ENCODE results near the gene NCAM1.

The NCAM1 gene

GRCh38 chr11:112971195-112971594, 10.0 kb downstream of the NCAM1 start:
- DNase-seq = no peak

DNA sequence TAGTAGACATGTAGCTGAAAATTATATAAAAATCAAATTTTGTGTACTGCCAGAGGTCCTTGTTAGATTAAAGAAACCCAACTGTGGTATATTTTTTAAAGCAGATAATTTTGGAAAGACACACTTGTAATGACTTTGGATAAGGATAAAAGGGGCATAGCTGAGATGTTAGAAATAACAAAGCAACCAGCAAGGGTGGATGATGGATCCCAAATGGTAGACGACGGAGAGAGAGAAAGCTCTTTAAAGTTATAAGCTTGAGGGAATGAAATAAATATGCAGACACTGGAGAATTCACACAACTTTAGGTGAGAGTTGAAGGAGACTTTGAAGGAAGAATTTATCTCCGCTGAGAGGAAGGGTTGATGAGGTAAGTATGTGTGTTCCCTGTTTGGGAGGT, 10.6 kb downstream of the NCAM1 start:
- DNase-seq = no peak

- DNase-seq = no peak
These were observed 11.4 kb downstream of the NCAM1 start for GRCh38 chr11:112972399-112973145.

GRCh38 chr11:112975051-112975450, 13.8 kb downstream of the NCAM1 start:
- no peak for DNase-seq

- DNase-seq = no peak
These were observed 14.3 kb downstream of the NCAM1 start for GRCh38 chr11:112975493-112975892.

GRCh38 chr11:112977755-112978154, 16.5 kb downstream of the NCAM1 start:
- no peak for DNase-seq

DNA sequence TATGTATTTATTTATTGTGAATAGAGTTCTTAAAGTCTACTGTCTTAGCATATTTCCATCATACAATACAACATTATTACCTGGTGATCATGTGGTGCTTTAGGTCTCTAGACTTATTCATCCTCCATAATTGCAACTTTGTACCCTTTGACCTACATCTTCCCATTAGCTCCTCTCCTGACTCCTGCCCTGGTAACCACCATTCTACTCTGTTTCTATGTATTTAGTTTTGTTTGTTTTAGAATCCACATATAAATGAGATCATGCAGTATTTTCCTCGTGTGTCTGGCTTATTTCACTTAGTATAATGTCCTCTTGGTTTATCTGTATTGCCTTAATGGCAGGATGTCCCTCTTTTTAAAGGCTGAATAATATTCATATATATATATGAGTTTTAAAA, 22.7 kb downstream of the NCAM1 start:
- DNase-seq = no peak

DNA sequence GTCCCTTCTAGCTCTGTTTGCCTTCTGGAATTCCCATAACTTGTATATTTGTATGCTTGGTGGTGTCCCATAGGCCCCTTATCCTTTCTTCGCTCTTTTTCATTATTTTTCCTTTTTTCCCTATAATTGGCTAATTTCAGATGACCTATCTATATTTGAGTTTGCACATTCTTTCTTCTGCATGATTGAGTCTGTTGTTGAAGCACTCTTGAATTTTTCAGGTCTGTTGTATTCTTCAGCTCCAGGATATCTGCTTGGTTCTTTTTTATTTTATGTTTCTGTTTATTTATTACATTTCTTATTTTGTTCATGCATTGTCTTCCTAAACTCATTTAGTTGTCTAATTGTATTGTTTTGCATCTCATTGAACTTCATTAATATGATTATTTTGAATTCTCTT, 28.0 kb downstream of the NCAM1 start:
- DNase-seq = no peak

- no peak for DNase-seq
These were observed 32.6 kb downstream of the NCAM1 start for GRCh38 chr11:112993808-112994207.

- DNase-seq = no peak
These were observed 34.3 kb downstream of the NCAM1 start for GRCh38 chr11:112995423-112996090.

DNA sequence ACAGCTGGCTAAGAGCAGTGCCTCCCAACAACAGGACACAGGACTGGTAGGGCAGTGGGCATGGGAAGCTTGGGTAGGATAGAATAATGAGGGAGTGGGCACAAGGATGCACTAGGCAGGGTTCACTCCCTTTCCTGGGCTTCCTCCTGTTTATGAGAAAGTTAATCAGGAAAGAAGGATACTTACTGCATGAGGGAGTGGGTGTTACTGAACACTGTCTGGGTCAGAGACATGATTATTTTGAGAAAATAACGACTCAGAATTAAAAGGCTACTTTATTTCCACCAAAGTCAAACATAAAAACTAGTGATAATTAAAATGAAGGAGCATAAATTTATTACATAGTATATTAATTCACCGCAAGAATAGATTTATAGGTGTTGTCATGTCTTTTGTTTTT, 35.8 kb downstream of the NCAM1 start:
- DNase-seq = no peak

GRCh38 chr11:112997857-112998466, 36.7 kb downstream of the NCAM1 start:
- no peak for DNase-seq

GRCh38 chr11:112999520-112999919, 38.3 kb downstream of the NCAM1 start:
- peak; percentile 69 for DNase-seq

DNA sequence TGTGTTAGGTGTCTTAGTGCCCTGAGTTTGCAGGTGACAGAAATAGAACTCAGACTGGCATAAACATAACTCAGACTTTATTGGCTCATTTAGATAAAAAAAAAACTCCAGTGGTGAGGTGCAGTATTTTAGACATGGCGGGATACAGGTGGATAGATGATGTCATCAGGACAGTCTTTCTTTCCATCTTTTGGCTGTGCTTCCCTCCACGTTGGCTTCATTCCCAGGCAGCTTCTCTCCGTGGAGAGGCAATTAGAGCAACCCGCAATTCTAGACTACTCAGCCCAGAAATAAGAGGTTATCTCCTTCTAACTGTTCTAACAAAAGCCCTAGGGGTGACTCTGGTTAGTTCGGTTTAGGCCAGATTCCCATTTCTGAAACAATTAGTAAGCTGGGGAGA, 40.5 kb downstream of the NCAM1 start:
- peak; percentile 64 for DNase-seq

- DNase-seq = no peak
These were observed 45.8 kb downstream of the NCAM1 start for GRCh38 chr11:113006896-113007445.

DNA sequence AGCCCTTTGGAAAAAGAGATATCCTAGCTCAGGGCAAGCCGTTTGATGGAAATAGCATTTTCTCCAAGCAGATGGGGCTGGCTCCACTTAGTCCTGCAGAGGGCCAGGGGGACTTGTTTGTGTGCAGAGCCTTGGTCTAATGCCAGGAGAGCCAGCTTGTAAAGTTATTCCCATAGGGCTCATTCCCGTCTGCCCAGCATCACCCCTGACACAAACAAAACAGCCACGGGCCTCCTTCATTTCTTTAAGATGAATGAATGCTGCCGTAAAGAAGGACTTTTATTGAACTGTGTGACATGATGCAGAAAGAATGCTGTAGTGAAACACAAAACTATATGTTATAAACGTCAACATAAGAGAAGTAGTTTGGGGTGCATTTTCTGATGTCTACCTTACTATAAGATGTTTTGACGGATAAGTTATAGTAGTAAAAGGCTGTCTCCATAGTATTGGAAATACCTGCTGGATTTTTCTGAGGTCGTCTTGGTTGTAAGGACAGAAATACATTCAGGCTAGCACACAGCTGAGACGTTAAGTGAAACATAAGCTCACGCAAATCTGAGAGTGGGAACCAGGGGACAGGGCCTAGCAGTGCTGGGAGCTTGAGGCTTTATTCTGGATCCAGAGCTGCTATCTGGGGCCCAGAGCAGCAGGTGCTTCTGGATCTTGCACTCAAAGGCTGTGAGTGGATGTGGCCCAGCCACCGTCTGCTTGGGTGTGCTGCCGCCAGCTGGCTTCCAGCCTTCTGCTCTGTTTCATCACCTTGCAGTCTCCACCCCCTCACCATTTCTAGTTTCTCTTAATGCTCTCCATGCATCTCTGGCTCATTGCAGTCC, 53.3 kb downstream of the NCAM1 start:
- peak; percentile 25 for DNase-seq

GRCh38 chr11:113015098-113015455, 53.9 kb downstream of the NCAM1 start:
- no peak for DNase-seq

GRCh38 chr11:113016905-113017304, 55.7 kb downstream of the NCAM1 start:
- no peak for DNase-seq

DNA sequence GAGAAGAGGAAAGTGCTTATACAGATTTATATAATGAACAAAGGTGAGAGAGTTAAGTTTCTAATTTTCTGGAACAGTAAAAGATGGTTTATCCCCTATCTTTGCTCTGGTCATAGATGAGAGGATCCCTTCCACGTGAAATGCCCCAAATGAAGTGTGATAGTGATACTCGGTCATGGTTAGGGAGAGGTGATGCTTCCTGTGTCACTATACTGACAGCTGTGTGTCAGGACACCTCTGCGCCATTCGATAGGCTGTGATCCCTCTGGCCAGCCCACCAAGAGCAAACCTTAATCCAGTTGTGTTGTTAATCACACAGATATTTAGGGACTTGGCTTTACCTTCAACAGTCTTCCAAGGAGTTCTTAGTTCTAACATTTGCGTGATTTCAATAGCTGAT, 57.7 kb downstream of the NCAM1 start:
- DNase-seq = no peak

GRCh38 chr11:113019711-113020110, 58.5 kb downstream of the NCAM1 start:
- no peak for DNase-seq

DNA sequence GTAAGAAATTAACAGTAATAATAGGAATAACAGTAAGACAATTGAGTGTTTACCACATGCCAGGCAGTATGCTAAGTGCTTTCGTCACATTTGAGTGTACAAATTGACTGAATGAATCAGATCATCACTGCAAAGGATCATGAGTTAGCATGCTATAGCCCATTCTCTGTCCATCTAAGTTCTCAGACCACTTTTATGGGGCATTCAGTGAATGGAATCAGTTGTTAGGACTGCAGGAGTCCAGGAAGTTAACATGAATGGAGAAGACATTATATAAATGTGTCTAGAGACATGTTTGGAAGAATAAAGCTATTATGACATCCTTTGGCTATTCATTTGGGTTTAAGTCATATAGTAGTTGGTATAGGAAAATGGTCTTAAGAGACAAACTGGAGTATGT, 59.9 kb downstream of the NCAM1 start:
- DNase-seq = no peak

GRCh38 chr11:113022262-113022661, 61.0 kb downstream of the NCAM1 start:
- DNase-seq = no peak

DNA sequence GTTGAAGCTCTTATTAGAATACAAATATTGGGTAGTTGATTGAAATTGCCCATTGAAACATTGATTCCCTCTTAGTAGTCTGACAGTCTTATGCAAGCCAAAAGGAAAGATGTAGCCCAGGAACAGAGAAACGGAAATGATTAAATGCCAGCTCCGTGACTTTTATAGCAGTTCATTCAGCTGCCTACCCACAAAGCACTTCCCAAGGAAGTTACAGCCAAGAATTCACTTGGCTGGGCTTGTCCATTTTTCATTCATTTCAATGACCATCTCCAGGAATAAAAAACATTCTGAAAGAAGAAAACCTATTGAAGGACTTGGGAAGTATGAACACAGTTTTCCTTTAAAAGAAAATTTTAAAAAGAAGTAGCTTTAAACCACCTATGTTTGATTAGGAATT, 62.0 kb downstream of the NCAM1 start:
- DNase-seq = no peak

Data from NCI-H1436 treated with DMSO at 0.1 percent for 48 hours (cell line).